Heart left ventricle (tissue), 16 donors: ENCODE data around the gene MORF4L2. TPM values are rescaled to one million over a fixed set of nuclear protein-coding genes. Genes with fewer than 3 reads are reported as not detected.

Experiments
- ATAC-seq, 4 donors: fragments of 200-7000 bp; cut with Tn5 transposase; one replicate each; pipeline ENCODE4 v1.9.1; 2020 to 2022; ENCODE audit warnings: moderate library complexity in 4 of 4, mild to moderate bottlenecking in 3 of 4, moderate number of reproducible peaks in 1 of 4
- DNase-seq, 5 donors: peaks; one replicate each; pipeline ENCODE4 v3.0.0-alpha.2; 2020
- H3K27ac ChIP-seq, 12 donors: fragments of 200-600 bp; sonication (generic) in 4 of 12; one replicate each; pipeline versions ENCODE4 v1.5.0 to v1.8.0; 2016 to 2022; ENCODE audit warnings: mild to moderate bottlenecking in 2 of 12
- H3K27me3 ChIP-seq, 9 donors: fragments of 200-600 bp; sonication (generic) in 2 of 9; one replicate each; pipeline versions ENCODE4 v1.5.1 to v1.8.0; 2016 to 2022; ENCODE audit warnings: mild to moderate bottlenecking in 3 of 9
- H3K36me3 ChIP-seq, 9 donors: fragments of 200-600 bp; sonication (generic) in 2 of 9; one replicate each; pipeline versions ENCODE4 v1.5.0 to v1.8.0; 2018 to 2022; ENCODE audit warnings: mild to moderate bottlenecking in 2 of 9
- H3K4me1 ChIP-seq, 12 donors: fragments of 200-600 bp; sonication (generic) in 4 of 12; one replicate each; pipeline versions ENCODE4 v1.5.0 to v1.8.0; 2016 to 2022; ENCODE audit warnings: mild to moderate bottlenecking in 3 of 12
- H3K4me3 ChIP-seq, 12 donors: fragments of 200-600 bp; sonication (generic) in 4 of 12; one replicate each; pipeline versions ENCODE4 v1.5.0 to v1.8.0; 2017 to 2022; ENCODE audit warnings: mild to moderate bottlenecking in 9 of 12, moderate library complexity in 4 of 12
- H3K9me3 ChIP-seq, 12 donors: fragments of 200-600 bp; sonication (generic) in 4 of 12; one replicate each; pipeline versions ENCODE4 v1.5.0 to v1.8.0; 2016 to 2022; ENCODE audit warnings: mild to moderate bottlenecking in 1 of 12
- POLR2A ChIP-seq, 2 donors: fragments of 450-650 bp; IDR thresholded peaks; one replicate each; pipeline ENCODE4 v1.6.1; 2017; ENCODE audit warnings: antibody characterized with exemption in 2 of 2, mild to moderate bottlenecking in 2 of 2, moderate library complexity in 2 of 2
- WGBS, 4 donors: extraction: QIAGEN DNeasy Blood & Tissue Kit in 2 of 4; methylation state at CpG; one replicate each; pipeline versions ENCODE4 v1.1.5 to v1.1.7; 2013 to 2018; 5-methylcytosine and 5-hydroxymethylcytosine counted together
- intact Hi-C, 10 donors: fragments of 100-400 bp; cut with DNase I; formaldehyde crosslinking; loops; one replicate each; pipeline versions ENCODE4 v1.11.1 to v1.14.2; 2022
- polyA plus RNA-seq, 2 donors: library from polyadenylated mRNA; stranded (reverse); fragments of 200-250 nt; gene quantifications; one replicate each; pipeline ENCODE4 v1.2.3, GENCODE V29; 2013
- total RNA-seq, 9 donors: library from RNA; depleted of rRNA in 2 of 9; stranded (reverse); fragments of >200 nt in 2 of 9; fragmentation: NEBNext Ultra II Directional in 3 of 9; extraction: Animal tissue kit (Norgen Biotek cat#: 25700) in 3 of 9; gene quantifications; one replicate each; pipeline versions ENCODE4 v1.1.0 to v1.2.4, GENCODE V29; 2016 to 2023
- TF ChIP-seq, protein P1 (sequence below), 12 donors: fragments of 200-600 bp; sonication (generic) in 4 of 12; IDR thresholded peaks; one replicate each; pipeline versions ENCODE4 v1.5.0 to v1.8.0; 2018 to 2022; ENCODE audit warnings: antibody characterized with exemption in 12 of 12, mild to moderate bottlenecking in 5 of 12
- donor health status: ischemic (EF 13 %, LVEDD 7.1; RV severe dilation, severe dysfunction).
- donor health status: healthy with polysubstance abuse.
- donor health status: DM: no; HTN: yes; CAD: no.
- donor health status: DM: no; HTN: no; CAD: no.
- donor health status: ischemic (EF 25% LVEDD 6.9; RV normal size, moderate dysfunction).
- donor health status: ischemic (EF 25% LVEDD 5.7; RV mildly dilated, moderate dysfunction).
- donor health status: healthy.
- donor health status: DM: yes; HTN: yes; CAD: no.
- donor health status: ischemic (EF 35%, LVEDD 5.7; RV mildly dilated, moderate dysfunction).
- donor health status: nonischemic (EF 11% LVEDD 7.7; RV severe dilation, severe dysfunction).
- donor health status: DM: yes; HTN: yes; CAD: no.
- donor health status: PGD.
- donor health status: ischemic (EF 29% LVEDD 5.4; RV normal size, mild dysfunction).
- donor health status: nonischemic (EF 23%, LVEDD 6.1; RV moderate dilation, normal function).

The MORF4L2 gene
- total and polyA plus RNA-seq, 11 donors = 102 to 511 (median 189) TPM

DNA sequence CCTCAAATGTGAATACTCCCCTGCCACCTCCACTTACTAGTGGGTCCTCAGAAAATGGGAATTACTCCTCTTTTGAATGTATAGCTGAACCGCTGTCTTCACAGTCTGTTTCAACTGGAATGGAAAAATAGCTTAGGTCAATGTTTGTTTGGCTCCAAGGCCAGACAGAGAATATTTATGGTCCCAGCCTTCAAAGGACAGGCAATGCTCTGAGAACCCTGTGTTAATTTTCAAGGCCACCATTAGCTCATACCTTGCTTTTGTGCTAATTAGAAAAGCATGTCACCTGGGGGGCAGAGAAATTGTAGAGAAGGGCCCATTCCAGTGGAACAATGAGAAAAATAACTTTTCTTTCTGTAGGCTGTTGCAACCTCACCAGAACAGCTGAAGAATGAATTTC is 4.6 kb upstream of the MORF4L2 start:
- TF ChIP-seq, protein P1, sequence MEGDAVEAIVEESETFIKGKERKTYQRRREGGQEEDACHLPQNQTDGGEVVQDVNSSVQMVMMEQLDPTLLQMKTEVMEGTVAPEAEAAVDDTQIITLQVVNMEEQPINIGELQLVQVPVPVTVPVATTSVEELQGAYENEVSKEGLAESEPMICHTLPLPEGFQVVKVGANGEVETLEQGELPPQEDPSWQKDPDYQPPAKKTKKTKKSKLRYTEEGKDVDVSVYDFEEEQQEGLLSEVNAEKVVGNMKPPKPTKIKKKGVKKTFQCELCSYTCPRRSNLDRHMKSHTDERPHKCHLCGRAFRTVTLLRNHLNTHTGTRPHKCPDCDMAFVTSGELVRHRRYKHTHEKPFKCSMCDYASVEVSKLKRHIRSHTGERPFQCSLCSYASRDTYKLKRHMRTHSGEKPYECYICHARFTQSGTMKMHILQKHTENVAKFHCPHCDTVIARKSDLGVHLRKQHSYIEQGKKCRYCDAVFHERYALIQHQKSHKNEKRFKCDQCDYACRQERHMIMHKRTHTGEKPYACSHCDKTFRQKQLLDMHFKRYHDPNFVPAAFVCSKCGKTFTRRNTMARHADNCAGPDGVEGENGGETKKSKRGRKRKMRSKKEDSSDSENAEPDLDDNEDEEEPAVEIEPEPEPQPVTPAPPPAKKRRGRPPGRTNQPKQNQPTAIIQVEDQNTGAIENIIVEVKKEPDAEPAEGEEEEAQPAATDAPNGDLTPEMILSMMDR (IDR thresholded peaks at IDR 0.05) = no peak
- no peak for TF ChIP-seq POLR2A (IDR thresholded peaks at IDR 0.05)
- H3K4me3 ChIP-seq = no peak overlapping the region
- H3K27me3 ChIP-seq = peaks cover 0 to 15% (median 0%) of the 10 kb centered on the region in 9 donors
- 73 to 98% (median 88%) methylated on average over 1 of the region's 1 CpG for WGBS, 4 donors
- DNase-seq (no peak), ATAC-seq (no peak)
- peaks cover 0 to 8% (median 0%) of the 10 kb centered on the region in 12 donors for H3K4me1 ChIP-seq
- intact Hi-C loops = loop anchor here in 4 of 10 donors (1.0 to 5.0 kb wide), 3 partner anchors 81 to 126 kb away; no protein-coding TSS in a partner anchor
- H3K36me3 ChIP-seq = no peaks in the 10 kb centered on the region
- H3K9me3 ChIP-seq = no peaks in the 10 kb centered on the region
- no peak overlapping the region for H3K27ac ChIP-seq

DNA sequence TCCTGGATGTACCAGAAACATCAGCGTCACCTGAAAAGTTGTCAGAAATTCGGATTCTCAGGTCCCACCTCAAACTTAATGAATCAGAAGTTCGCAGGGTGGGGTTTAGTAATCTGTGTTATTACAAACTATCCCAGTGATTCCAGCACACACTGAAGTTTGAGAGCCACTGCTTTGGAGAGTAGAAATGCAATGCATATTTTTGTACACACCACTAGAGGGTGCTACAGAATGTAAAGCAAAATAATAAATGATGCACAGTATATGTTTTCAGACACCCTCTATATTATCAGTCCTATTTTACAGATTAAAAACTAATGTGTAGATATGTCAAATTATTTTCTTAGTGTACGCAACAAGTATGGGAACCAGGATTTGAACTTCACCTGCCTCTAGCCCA is 2.4 kb upstream of the MORF4L2 start:
- Histone ChIP-seq H3K4me1 (peaks cover 0 to 25% (median 2%) of the 10 kb centered on the region in 12 donors), H3K9me3 (no peaks in the 10 kb centered on the region), H3K27ac (peak overlapping the region in 3 of 12 donors; percentile 92 to 99 (median 92)), H3K27me3 (peaks cover 0 to 10% (median 0%) of the 10 kb centered on the region in 9 donors), H3K36me3 (peaks cover 0 to 12% (median 3%) of the 10 kb centered on the region in 9 donors), H3K4me3 (no peak overlapping the region)
- WGBS, 4 donors = 33 to 39% (median 37%) methylated on average over 4 of the region's 4 CpGs
- no peak for TF ChIP-seq POLR2A (IDR thresholded peaks at IDR 0.05)
- TF ChIP-seq, protein P1 (IDR thresholded peaks at IDR 0.05) = peak; percentile 49 to 70 (median 62)
- DNase-seq (no peak), ATAC-seq (no peak)
- intact Hi-C loops = loop anchor here in 7 of 10 donors (1.0 to 10.0 kb wide), 11 partner anchors 54 to 476 kb away; partner anchors contain the start of genes FAM199X (in 2 of the 7), TCEAL4 (in 2 of the 7), SLC25A53 (in 1 of the 7) and TCEAL1 (in 1 of the 7)

DNA sequence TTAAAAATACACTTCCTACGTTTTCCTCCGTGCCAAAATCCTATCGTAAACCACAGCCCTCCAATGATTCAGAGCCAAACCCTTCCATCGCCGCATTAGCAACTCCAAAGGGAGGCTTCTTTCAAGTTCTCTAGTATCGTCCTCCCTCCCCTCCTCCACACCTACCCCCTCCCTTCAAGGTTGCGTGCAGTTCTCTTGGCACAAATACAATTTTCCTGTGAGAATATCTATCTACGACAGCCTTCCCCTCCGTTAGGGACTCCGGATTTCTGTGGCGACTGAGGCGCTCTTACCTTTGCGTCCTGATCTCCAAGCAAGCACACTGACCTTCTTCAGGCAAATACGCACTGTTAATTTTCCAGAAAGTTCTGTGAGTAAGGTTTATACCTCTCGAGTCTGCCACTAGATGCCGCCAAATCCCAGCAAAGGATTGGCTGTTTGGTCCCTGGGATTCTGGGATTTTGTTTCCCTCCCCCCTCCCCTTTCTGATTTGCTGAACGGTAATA is 1.2 kb upstream of the MORF4L2 start:
- Histone ChIP-seq H3K27ac (peak overlapping the region; percentile 92 to 99 (median 97)), H3K4me3 (peak overlapping the region in 11 of 12 donors; percentile 52 to 96 (median 69)), H3K9me3 (no peaks in the 10 kb centered on the region), H3K4me1 (peaks cover 0 to 26% (median 2%) of the 10 kb centered on the region in 12 donors), H3K36me3 (peaks cover 0 to 24% (median 15%) of the 10 kb centered on the region in 9 donors), H3K27me3 (peaks cover 0 to 7% (median 0%) of the 10 kb centered on the region in 9 donors)
- intact Hi-C loops = loop anchor here in 7 of 10 donors (1.0 to 10.0 kb wide), 12 partner anchors 53 to 477 kb away; partner anchors contain the start of genes TCEAL1 (in 3 of the 7), FAM199X (in 2 of the 7), TCEAL4 (in 2 of the 7) and SLC25A53 (in 1 of the 7)
- ATAC-seq = peak in 3 of 4 donors; percentile 4 to 37 (median 22)
- DNase-seq = peak; percentile 37 to 75 (median 68)
- WGBS, 4 donors = 0 to 19% (median 7%) methylated on average over 17 of the region's 17 CpGs
- TF ChIP-seq, protein P1 (IDR thresholded peaks at IDR 0.05) = peak; percentile 25 to 71 (median 56)
- TF ChIP-seq POLR2A (IDR thresholded peaks at IDR 0.05) = no peak

DNA sequence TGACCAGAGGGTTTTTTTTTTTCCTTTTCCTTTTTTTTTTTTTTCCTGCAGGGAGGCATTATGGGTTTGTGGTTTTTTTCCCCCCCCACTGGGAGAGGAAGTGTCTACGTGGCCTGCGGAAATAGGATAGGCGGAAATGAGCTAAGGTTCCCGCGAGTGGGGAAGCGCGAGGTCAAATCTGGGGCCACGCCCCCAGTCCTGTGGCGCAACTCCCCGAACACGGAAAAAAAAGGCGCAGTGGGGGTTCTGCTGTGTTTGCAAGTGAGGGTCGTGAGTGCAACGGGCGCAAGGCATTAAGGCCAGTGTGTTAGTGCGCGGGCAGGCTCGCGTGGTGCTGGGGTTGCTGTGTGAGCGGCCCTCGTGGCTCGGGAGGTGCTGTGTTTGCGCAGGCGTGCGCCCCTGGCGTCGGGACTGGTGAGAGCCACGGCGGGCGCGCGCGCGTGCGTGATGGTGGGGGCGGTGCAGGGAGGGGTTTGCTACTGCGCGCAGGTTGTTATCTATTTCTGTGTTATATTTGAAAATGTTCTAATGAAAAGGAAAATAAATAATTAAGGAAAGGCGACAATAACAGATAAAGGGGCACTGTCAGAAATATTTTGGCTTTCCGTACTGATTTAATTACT is 685 bp upstream of the MORF4L2 start:
- H3K4me3 ChIP-seq = peak overlapping the region in 11 of 12 donors; percentile 52 to 96 (median 69)
- DNase-seq (peak; percentile 90 to 95 (median 91)), ATAC-seq (peak; percentile 84 to 91 (median 88))
- peak overlapping the region; percentile 92 to 99 (median 97) for H3K27ac ChIP-seq
- TF ChIP-seq, protein P1 (IDR thresholded peaks at IDR 0.05) = peak in 11 of 12 donors; percentile 27 to 67 (median 45)
- TF ChIP-seq POLR2A (IDR thresholded peaks at IDR 0.05) = peak in 1 of 2 donors; percentile 40
- intact Hi-C loops = loop anchor here in 6 of 10 donors (2.0 to 10.0 kb wide), 10 partner anchors 52 to 478 kb away; partner anchors contain the start of genes TCEAL1 (in 3 of the 6), FAM199X (in 2 of the 6), TCEAL4 (in 2 of the 6) and SLC25A53 (in 1 of the 6)
- H3K4me1 ChIP-seq = peaks cover 0 to 30% (median 2%) of the 10 kb centered on the region in 12 donors
- H3K9me3 ChIP-seq = no peaks in the 10 kb centered on the region
- H3K27me3 ChIP-seq = peaks cover 0 to 7% (median 0%) of the 10 kb centered on the region in 9 donors
- H3K36me3 ChIP-seq = peaks cover 0 to 30% (median 18%) of the 10 kb centered on the region in 9 donors
- WGBS, 4 donors = 0 to 31% (median 14%) methylated on average over 40 of the region's 40 CpGs
